Fibroblast of lung (primary cell): Measurements from ENCODE around the gene CHDH. TPM values are rescaled to one million over a fixed set of nuclear protein-coding genes. Genes with fewer than 3 reads are reported as not detected.

Experiments used
- DNase-seq, 2 donors: peaks; one replicate each; pipeline versions ENCODE4 v3.0.0 to v3.0.0-alpha.2; 2010; ENCODE audit warnings: low read depth in 2 of 2
- H2AFZ ChIP-seq: 2 replicates; pipeline ENCODE4 v1.5.1; 2012; ENCODE audit warnings: low read length, control low read depth, inconsistent platforms
- H3K27ac ChIP-seq: 2 replicates; pipeline ENCODE4 v1.5.1; 2011; ENCODE audit warnings: low read length, control low read depth; ENCODE audit not compliant: insufficient read depth
- H3K27me3 ChIP-seq: 2 replicates; pipeline ENCODE4 v1.5.1; 2011; ENCODE audit warnings: mild to moderate bottlenecking, low read length; ENCODE audit not compliant: control insufficient read depth, insufficient read depth
- H3K36me3 ChIP-seq: 2 replicates; pipeline ENCODE4 v1.5.1; 2011; ENCODE audit warnings: low read length; ENCODE audit not compliant: control insufficient read depth, insufficient read depth
- H3K4me1 ChIP-seq: 2 replicates; pipeline ENCODE4 v1.5.1; 2011; ENCODE audit warnings: low read length; ENCODE audit not compliant: control insufficient read depth, insufficient read depth; ENCODE audit errors: extremely low read depth
- H3K4me2 ChIP-seq: 2 replicates; pipeline ENCODE4 v1.5.1; 2011; ENCODE audit warnings: low read length, control low read depth; ENCODE audit not compliant: insufficient read depth; ENCODE audit errors: extremely low read depth
- H3K4me3 ChIP-seq, 4 experiments: fragments of 200-600 bp in 1 of 4; sonication (generic) in 1 of 4; replicated peaks in 1 of 4; 2 replicates each; pipeline ENCODE4 v1.5.1; 2011 to 2016; ENCODE audit warnings: low read length in 4 of 4, low read depth in 3 of 4, mild to moderate bottlenecking in 3 of 4, control low read depth in 2 of 4, inconsistent platforms in 1 of 4, mixed read lengths in 1 of 4; ENCODE audit not compliant: insufficient read depth in 1 of 4; ENCODE audit errors: control extremely low read depth in 1 of 4
- H3K79me2 ChIP-seq: 2 replicates; pipeline ENCODE4 v1.5.1; 2012; ENCODE audit warnings: mild to moderate bottlenecking, low read length, inconsistent platforms; ENCODE audit not compliant: control insufficient read depth, insufficient read depth
- H3K9ac ChIP-seq: 2 replicates; pipeline ENCODE4 v1.5.1; 2011; ENCODE audit warnings: mild to moderate bottlenecking, low read length, control low read depth; ENCODE audit not compliant: insufficient read depth
- H3K9me3 ChIP-seq: 2 replicates; pipeline ENCODE4 v1.5.1; 2012; ENCODE audit warnings: low read depth, low read length; ENCODE audit not compliant: control insufficient read depth, insufficient read depth
- H4K20me1 ChIP-seq: 2 replicates; pipeline ENCODE4 v1.5.1; 2011; ENCODE audit warnings: low read length; ENCODE audit not compliant: control insufficient read depth, insufficient read depth; ENCODE audit errors: extremely low read depth
- EZH2 ChIP-seq: IDR thresholded peaks from 2 replicates; pipeline ENCODE4 v1.5.1; 2012; ENCODE audit warnings: low read length, control low read depth, mild to moderate bottlenecking; ENCODE audit errors: missing control alignments
- polyA plus RNA-seq, 2 donors: library from polyadenylated mRNA; depleted of rRNA in 1 of 2; stranded (reverse) in 1 of 2; unstranded in 1 of 2; fragments of >200 nt; gene quantifications; 2 replicates each; pipeline ENCODE4 v1.2.1, GENCODE V29; 2011 to 2012; ENCODE audit warnings: missing spikeins in 1 of 2
- total RNA-seq: library from RNA; depleted of rRNA; stranded (reverse); fragments of >200 nt; gene quantifications from 2 replicates; pipeline ENCODE4 v1.2.1, GENCODE V29; 2014
- TF ChIP-seq, protein P1 (sequence below), 2 donors: IDR thresholded peaks in 1 of 2; conservative IDR thresholded peaks in 1 of 2; 1 replicate in 1 of 2; 2 replicates in 1 of 2; pipeline ENCODE4 v1.5.1; 2011 to 2012; ENCODE audit warnings: low read length in 2 of 2, control low read depth in 1 of 2, inconsistent platforms in 1 of 2, low read depth in 1 of 2, mild to moderate bottlenecking in 1 of 2

CHDH gene
- total and polyA plus RNA-seq, 2 donors (not counting 1 experiment from before 2014, with no cell fraction given) = 0.23 to 0.83 TPM

GRCh38 chr3:53777468-53777867, 68.8 kb downstream of the CHDH start:
- Histone ChIP-seq H3K9ac (no peak overlapping the region), H3K4me2 (no peak overlapping the region), H3K9me3 (no peaks in the 10 kb centered on the region), H3K27me3 (no peaks in the 10 kb centered on the region), H3K4me1 (peaks cover 15% of the 10 kb centered on the region), H3K36me3 (no peaks in the 10 kb centered on the region), H2AFZ (no peak overlapping the region), H3K79me2 (no peaks in the 10 kb centered on the region), H3K27ac (no peak overlapping the region), H4K20me1 (no peaks in the 10 kb centered on the region), H3K4me3 (no peak overlapping the region)
- no peak for DNase-seq
- TF ChIP-seq, protein P1, sequence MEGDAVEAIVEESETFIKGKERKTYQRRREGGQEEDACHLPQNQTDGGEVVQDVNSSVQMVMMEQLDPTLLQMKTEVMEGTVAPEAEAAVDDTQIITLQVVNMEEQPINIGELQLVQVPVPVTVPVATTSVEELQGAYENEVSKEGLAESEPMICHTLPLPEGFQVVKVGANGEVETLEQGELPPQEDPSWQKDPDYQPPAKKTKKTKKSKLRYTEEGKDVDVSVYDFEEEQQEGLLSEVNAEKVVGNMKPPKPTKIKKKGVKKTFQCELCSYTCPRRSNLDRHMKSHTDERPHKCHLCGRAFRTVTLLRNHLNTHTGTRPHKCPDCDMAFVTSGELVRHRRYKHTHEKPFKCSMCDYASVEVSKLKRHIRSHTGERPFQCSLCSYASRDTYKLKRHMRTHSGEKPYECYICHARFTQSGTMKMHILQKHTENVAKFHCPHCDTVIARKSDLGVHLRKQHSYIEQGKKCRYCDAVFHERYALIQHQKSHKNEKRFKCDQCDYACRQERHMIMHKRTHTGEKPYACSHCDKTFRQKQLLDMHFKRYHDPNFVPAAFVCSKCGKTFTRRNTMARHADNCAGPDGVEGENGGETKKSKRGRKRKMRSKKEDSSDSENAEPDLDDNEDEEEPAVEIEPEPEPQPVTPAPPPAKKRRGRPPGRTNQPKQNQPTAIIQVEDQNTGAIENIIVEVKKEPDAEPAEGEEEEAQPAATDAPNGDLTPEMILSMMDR (conservative IDR thresholded peaks at IDR 0.05 in 1 of 2, IDR thresholded peaks at IDR 0.05 in 1 of 2; ENCODE audit: low read depth in 1 of 2, low read length in 2 of 2) = no peak
- TF ChIP-seq EZH2 = no peak

DNA sequence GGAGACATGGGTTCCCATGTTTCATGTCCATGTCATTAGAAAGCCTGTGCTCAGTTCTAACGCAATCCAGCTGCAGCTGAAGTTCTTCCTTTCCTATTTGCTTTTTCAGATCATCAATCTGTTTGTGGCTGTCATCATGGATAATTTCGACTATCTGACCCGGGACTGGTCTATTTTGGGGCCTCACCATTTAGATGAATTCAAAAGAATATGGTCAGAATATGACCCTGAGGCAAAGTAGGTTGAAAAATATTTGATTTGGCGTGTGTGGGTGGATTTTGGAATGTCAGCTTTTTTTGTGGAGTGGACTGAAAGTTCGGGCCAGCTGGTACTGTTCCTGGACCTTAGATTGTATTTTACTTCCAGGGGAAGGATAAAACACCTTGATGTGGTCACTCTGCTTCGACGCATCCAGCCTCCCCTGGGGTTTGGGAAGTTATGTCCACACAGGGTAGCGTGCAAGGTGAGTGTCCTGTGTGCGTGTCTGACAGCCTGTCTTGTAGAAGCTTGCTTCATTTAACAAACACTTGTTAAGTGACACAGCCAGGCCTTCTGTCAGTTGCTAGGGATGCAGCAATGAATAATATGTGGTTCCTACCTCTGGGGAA, 69.6 kb downstream of the CHDH start:
- Histone ChIP-seq H3K27ac (peak overlapping the region; percentile 22), H3K9me3 (no peaks in the 10 kb centered on the region), H3K9ac (no peak overlapping the region), H3K36me3 (no peaks in the 10 kb centered on the region), H3K27me3 (no peaks in the 10 kb centered on the region), H3K79me2 (no peaks in the 10 kb centered on the region), H3K4me1 (peaks cover 15% of the 10 kb centered on the region), H4K20me1 (no peaks in the 10 kb centered on the region), H3K4me2 (peak overlapping the region; percentile 19), H2AFZ (no peak overlapping the region), H3K4me3 (no peak overlapping the region)
- TF ChIP-seq, protein P1 (conservative IDR thresholded peaks at IDR 0.05 in 1 of 2, IDR thresholded peaks at IDR 0.05 in 1 of 2; ENCODE audit: low read depth in 1 of 2, low read length in 2 of 2) = no peak
- TF ChIP-seq EZH2 = no peak
- peak in 1 of 2 donors; percentile 52 for DNase-seq

GRCh38 chr3:53775834-53776251, 70.4 kb downstream of the CHDH start:
- Histone ChIP-seq H3K4me1 (peaks cover 15% of the 10 kb centered on the region), H3K27me3 (no peaks in the 10 kb centered on the region), H3K79me2 (no peaks in the 10 kb centered on the region), H3K4me2 (no peak overlapping the region), H3K4me3 (no peak overlapping the region), H3K36me3 (no peaks in the 10 kb centered on the region), H3K27ac (no peak overlapping the region), H2AFZ (no peak overlapping the region), H3K9me3 (no peaks in the 10 kb centered on the region), H4K20me1 (no peaks in the 10 kb centered on the region), H3K9ac (no peak overlapping the region)
- no peak for DNase-seq
- no peak for TF ChIP-seq EZH2
- TF ChIP-seq, protein P1 (conservative IDR thresholded peaks at IDR 0.05 in 1 of 2, IDR thresholded peaks at IDR 0.05 in 1 of 2; ENCODE audit: low read depth in 1 of 2, low read length in 2 of 2) = no peak
